B cell (primary cell): ENCODE results near the gene NET1. TPM values are rescaled to one million over a fixed set of nuclear protein-coding genes. Genes with fewer than 3 reads are reported as not detected.
A peak's percentile ranks its signal among the peaks of the same experiment; 100 is the strongest.

ENCODE experiments used
- ATAC-seq: fragments of 200-7000 bp; cut with Tn5 transposase; one replicate; pipeline ENCODE4 v1.10.0; 2021; ENCODE audit warnings: low read depth, mild to moderate bottlenecking, moderate number of reproducible peaks, moderate library complexity
- CTCF ChIA-PET: fragments of 350-600 bp; sonication (Branson Sonifier 250); formaldehyde crosslinking; loops from one replicate; lab custom pipeline; 2021; ENCODE audit warnings: antibody characterized with exemption, inconsistent platforms; lab: Charles Lee
- POLR2A ChIA-PET: fragments of 350-600 bp; sonication (Branson Sonifier 250); formaldehyde crosslinking; loops from one replicate; lab custom pipeline; 2021; ENCODE audit warnings: antibody characterized with exemption; lab: Charles Lee
- DNase-seq: peaks from one replicate; pipeline ENCODE4 v3.0.0; 2013
- H2AFZ ChIP-seq: 2 replicates; pipeline ENCODE4 v1.6.1; 2012; ENCODE audit warnings: mild to moderate bottlenecking, low read depth, low read length; ENCODE audit not compliant: insufficient read depth, poor library complexity, severe bottlenecking
- H3K27ac ChIP-seq, 2 donors: 1 replicate in 1 of 2; 2 replicates in 1 of 2; pipeline ENCODE4 v1.5.1; 2012 to 2013; ENCODE audit warnings: low read length in 2 of 2, mild to moderate bottlenecking in 2 of 2, moderate library complexity in 1 of 2
- H3K27me3 ChIP-seq, 4 experiments: fragments of 200-600 bp in 1 of 4; sonication (generic) in 1 of 4; replicated peaks in 1 of 4; 1 replicate in 2 of 4; 2 replicates in 2 of 4; pipeline versions ENCODE4 v1.6.1 to v1.7.0; 2013 to 2016; ENCODE audit warnings: low read length in 3 of 4, mild to moderate bottlenecking in 2 of 4, mixed read lengths in 1 of 4, moderate library complexity in 1 of 4; ENCODE audit not compliant: insufficient read depth in 4 of 4, control insufficient read depth in 3 of 4; ENCODE audit errors: control extremely low read depth in 1 of 4
- H3K36me3 ChIP-seq, 2 experiments: replicated peaks in 1 of 2; 1 replicate in 1 of 2; 2 replicates in 1 of 2; pipeline versions ENCODE4 v1.6.1 to v1.7.1; 2013; ENCODE audit warnings: low read length in 1 of 2; ENCODE audit not compliant: insufficient read depth in 2 of 2, control insufficient read depth in 1 of 2; ENCODE audit errors: control extremely low read depth in 1 of 2, extremely low read depth in 1 of 2
- H3K4me1 ChIP-seq, 2 donors: fragments of 200-600 bp in 1 of 2; sonication (generic) in 1 of 2; 1 replicate in 1 of 2; 2 replicates in 1 of 2; pipeline versions ENCODE4 v1.5.1 to v1.6.1; 2013 to 2017; ENCODE audit warnings: low read length in 2 of 2; ENCODE audit not compliant: control insufficient read depth in 2 of 2, insufficient read depth in 2 of 2
- H3K4me2 ChIP-seq: replicated peaks from 2 replicates; pipeline ENCODE3; 2012; ENCODE audit warnings: mild to moderate bottlenecking, low read depth, low read length; ENCODE audit not compliant: poor library complexity, severe bottlenecking
- H3K4me3 ChIP-seq, 5 experiments: fragments of 200-600 bp in 1 of 5; sonication (generic) in 1 of 5; 1 replicate in 3 of 5; 2 replicates in 2 of 5; pipeline versions ENCODE4 v1.5.1 to v1.7.0; 2011 to 2016; ENCODE audit warnings: low read length in 4 of 5, mild to moderate bottlenecking in 4 of 5, low read depth in 2 of 5, control low read depth in 1 of 5, moderate library complexity in 1 of 5; ENCODE audit not compliant: insufficient read depth in 1 of 5; ENCODE audit errors: control extremely low read depth in 1 of 5, extremely low read depth in 1 of 5
- H3K79me2 ChIP-seq: fragments of 200-600 bp; sonication (generic); one replicate; pipeline ENCODE4 v1.6.0; 2016; ENCODE audit warnings: low read length; ENCODE audit not compliant: control insufficient read depth, insufficient read depth
- H3K9ac ChIP-seq: fragments of 200-600 bp; sonication (generic); 2 replicates; pipeline ENCODE4 v1.6.1; 2017; ENCODE audit warnings: mild to moderate bottlenecking, low read length, moderate library complexity
- H3K9me3 ChIP-seq, 3 donors: one replicate each; pipeline versions ENCODE4 v1.6.1 to v1.7.1; 2013; ENCODE audit warnings: low read length in 2 of 3; ENCODE audit not compliant: control insufficient read depth in 2 of 3, insufficient read depth in 1 of 3; ENCODE audit errors: control extremely low read depth in 1 of 3
- H4K20me1 ChIP-seq: 2 replicates; pipeline ENCODE4 v1.6.0; 2012; ENCODE audit warnings: mild to moderate bottlenecking, low read length; ENCODE audit not compliant: insufficient read depth, control insufficient read depth, poor library complexity, severe bottlenecking
- H3K27ac Mint-ChIP-seq: one replicate; pipeline ENCODE4 v1.8.0; 2021; ENCODE audit warnings: mixed read lengths
- H3K27me3 Mint-ChIP-seq: one replicate; pipeline ENCODE4 v1.8.0; 2021; ENCODE audit warnings: mixed read lengths
- H3K4me1 Mint-ChIP-seq: one replicate; pipeline ENCODE4 v1.8.0; 2021; ENCODE audit warnings: mixed read lengths
- H3K4me3 Mint-ChIP-seq: one replicate; pipeline ENCODE4 v1.8.0; 2021; ENCODE audit warnings: mixed read lengths
- H3K9me3 Mint-ChIP-seq: one replicate; pipeline ENCODE4 v1.8.0; 2022; ENCODE audit warnings: mixed read lengths; ENCODE audit not compliant: insufficient read depth
- EZH2 ChIP-seq: IDR thresholded peaks from 2 replicates; pipeline ENCODE4 v1.6.1; 2012; ENCODE audit warnings: borderline replicate concordance, low read depth, mild to moderate bottlenecking, moderate library complexity, low read length; ENCODE audit not compliant: insufficient read depth, poor library complexity, severe bottlenecking
- WGBS: methylation state at CpG from one replicate; pipeline ENCODE4 v1.1.5; 2013; ENCODE audit warnings: missing lambda C conversion rate; ENCODE audit not compliant: insufficient coverage; 5-methylcytosine and 5-hydroxymethylcytosine counted together
- intact Hi-C: fragments of 100-400 bp; cut with micrococcal nuclease; formaldehyde crosslinking; loops from one replicate; pipeline ENCODE4 v1.10.0; 2022
- polyA plus RNA-seq: library from polyadenylated mRNA; depleted of rRNA; stranded (reverse); fragments of >200 nt; gene quantifications from 2 replicates; pipeline ENCODE4 v1.2.3, GENCODE V29; 2012
- total RNA-seq, 2 donors: library from RNA; stranded (reverse); fragments of 120-200 nt in 1 of 2; gene quantifications; 1 replicate in 1 of 2; 2 replicates in 1 of 2; pipeline versions ENCODE4 v1.2.3 to v1.2.4, GENCODE V29; 2013 to 2022
- TF ChIP-seq, protein P1 (sequence below): fragments of 200-600 bp; IDR thresholded peaks from one replicate; pipeline ENCODE4 v1.8.0; 2022; ENCODE audit warnings: antibody characterized with exemption, mild to moderate bottlenecking

Gene NET1
- total and polyA plus RNA-seq, 2 donors (not counting 1 experiment from before 2014, with no cell fraction given) = 3.5 to 6.4 TPM

DNA sequence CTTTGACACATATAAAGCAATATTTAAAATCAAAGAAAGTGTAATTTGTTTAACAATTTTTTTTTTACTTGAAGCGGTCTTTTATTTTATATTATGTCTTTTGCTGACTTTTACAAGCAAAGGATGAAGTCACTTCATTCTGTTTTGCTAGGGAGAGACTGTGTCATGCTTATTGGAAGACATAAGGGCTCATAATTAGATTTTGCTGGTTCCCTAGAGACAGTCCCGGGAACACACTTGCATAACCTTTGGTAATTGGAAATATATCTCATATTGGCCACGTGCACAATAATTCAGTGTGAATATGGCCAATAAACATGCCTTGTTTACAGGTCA lies 448 bp upstream of the NET1 start:
- peaks cover 0 to 16% (median 3%) of the 10 kb centered on the region in 4 experiments for H3K27me3 ChIP-seq
- H3K27ac ChIP-seq = no peak overlapping the region
- intact Hi-C loops = loop anchor here (2.0 kb wide), 1 partner anchor 35 kb away; no protein-coding TSS in a partner anchor
- H3K79me2 ChIP-seq = no peaks in the 10 kb centered on the region
- TF ChIP-seq, protein P1, sequence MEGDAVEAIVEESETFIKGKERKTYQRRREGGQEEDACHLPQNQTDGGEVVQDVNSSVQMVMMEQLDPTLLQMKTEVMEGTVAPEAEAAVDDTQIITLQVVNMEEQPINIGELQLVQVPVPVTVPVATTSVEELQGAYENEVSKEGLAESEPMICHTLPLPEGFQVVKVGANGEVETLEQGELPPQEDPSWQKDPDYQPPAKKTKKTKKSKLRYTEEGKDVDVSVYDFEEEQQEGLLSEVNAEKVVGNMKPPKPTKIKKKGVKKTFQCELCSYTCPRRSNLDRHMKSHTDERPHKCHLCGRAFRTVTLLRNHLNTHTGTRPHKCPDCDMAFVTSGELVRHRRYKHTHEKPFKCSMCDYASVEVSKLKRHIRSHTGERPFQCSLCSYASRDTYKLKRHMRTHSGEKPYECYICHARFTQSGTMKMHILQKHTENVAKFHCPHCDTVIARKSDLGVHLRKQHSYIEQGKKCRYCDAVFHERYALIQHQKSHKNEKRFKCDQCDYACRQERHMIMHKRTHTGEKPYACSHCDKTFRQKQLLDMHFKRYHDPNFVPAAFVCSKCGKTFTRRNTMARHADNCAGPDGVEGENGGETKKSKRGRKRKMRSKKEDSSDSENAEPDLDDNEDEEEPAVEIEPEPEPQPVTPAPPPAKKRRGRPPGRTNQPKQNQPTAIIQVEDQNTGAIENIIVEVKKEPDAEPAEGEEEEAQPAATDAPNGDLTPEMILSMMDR = no peak
- TF ChIP-seq EZH2 = no peak
- H2AFZ ChIP-seq = peak overlapping the region; percentile 90
- no peaks in the 10 kb centered on the region for H3K36me3 ChIP-seq
- DNase-seq (no peak), ATAC-seq (no peak)
- Mint-ChIP-seq H3K4me3 (peak overlapping the region; percentile 90), H3K27me3 (peaks cover 17% of the 10 kb centered on the region), H3K27ac (no peak overlapping the region), H3K9me3 (no peaks in the 10 kb centered on the region), H3K4me1 (peaks cover 4% of the 10 kb centered on the region)
- H3K9ac ChIP-seq = peak overlapping the region; percentile 77
- peak overlapping the region; percentile 93 for H3K4me2 ChIP-seq
- WGBS = no CpG with 5 or more reads among the region's 3 CpGs
- no peaks in the 10 kb centered on the region for H4K20me1 ChIP-seq
- CTCF ChIA-PET = interaction anchor here (1.0 kb wide), 1 partner anchor 21 kb away, joined by 5 read pairs; no protein-coding TSS in a partner anchor
- H3K4me1 ChIP-seq = peaks cover 8 to 9% of the 10 kb centered on the region in 2 donors
- POLR2A ChIA-PET = no interaction called here
- peak overlapping the region; percentile 51 to 78 (median 67) for H3K4me3 ChIP-seq
- peaks cover 0 to 4% (median 0%) of the 10 kb centered on the region in 3 donors for H3K9me3 ChIP-seq

DNA sequence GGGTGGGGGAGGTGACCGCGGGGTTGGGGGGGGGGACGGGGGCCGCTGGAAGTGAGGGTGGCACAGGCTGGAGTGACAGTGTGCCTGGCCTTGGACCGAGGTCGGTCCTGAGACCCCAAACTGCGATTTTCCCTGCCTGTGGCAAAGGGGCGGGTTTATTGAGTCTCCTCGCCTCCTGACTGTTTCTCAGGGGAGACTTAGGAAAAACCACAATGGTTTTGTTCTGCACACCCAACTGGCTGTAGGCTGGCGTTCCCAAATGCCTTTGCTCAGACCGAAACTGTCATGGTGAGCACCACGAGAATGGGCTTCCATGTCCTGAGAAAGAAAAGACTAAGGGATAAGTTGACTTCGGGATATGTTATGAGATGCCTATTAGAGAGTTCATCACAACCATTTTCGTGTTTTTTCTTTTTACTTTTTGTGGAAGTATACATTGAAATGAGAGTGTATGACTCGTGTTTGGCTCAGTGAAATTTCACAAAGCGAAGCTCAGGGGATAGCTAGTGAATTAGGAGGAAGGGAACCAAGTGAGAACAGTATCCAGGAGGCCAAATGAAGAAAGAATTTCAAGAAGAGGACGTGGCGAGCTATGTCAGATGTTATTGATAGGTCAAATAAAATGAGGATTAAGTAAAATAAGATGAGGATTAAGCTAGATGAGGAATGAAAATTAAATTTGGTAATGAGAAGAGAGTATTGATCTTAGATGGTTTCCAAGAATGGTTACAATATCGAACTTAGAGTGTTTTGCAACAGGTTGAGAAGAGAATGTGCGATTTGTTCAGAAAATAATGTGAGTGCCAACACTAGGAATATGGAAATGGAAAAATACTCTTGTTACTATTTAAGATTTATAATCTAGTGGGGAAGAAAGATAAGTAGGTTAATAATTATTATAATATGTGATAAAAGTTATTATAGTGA lies 918 bp downstream of the NET1 start:
- Mint-ChIP-seq H3K4me1 (peaks cover 4% of the 10 kb centered on the region), H3K4me3 (no peak overlapping the region), H3K9me3 (peaks cover 2% of the 10 kb centered on the region), H3K27ac (no peak overlapping the region), H3K27me3 (peaks cover 17% of the 10 kb centered on the region)
- DNase-seq = peak; percentile 24
- ATAC-seq = no peak
- peaks cover 0 to 16% (median 3%) of the 10 kb centered on the region in 4 experiments for H3K27me3 ChIP-seq
- WGBS = 27% methylated on average over 15 of the region's 20 CpGs
- intact Hi-C loops = loop anchor here (2.0 kb wide), 1 partner anchor 34 kb away; no protein-coding TSS in a partner anchor
- TF ChIP-seq, protein P1 = no peak
- no peak for TF ChIP-seq EZH2
- peak overlapping the region; percentile 51 to 70 (median 62) for H3K4me3 ChIP-seq
- H3K27ac ChIP-seq = no peak overlapping the region
- H4K20me1 ChIP-seq = no peaks in the 10 kb centered on the region
- H3K9me3 ChIP-seq = peaks cover 0 to 7% (median 1%) of the 10 kb centered on the region in 3 donors
- peak overlapping the region; percentile 61 for H3K9ac ChIP-seq
- H3K4me1 ChIP-seq = peaks cover 8 to 9% of the 10 kb centered on the region in 2 donors
- ChIA-PET CTCF (no interaction called here), POLR2A (interaction anchor here (0.5 to 0.6 kb wide), 2 partner anchors 14 to 278 kb away, joined by 3 read pairs; no protein-coding TSS in a partner anchor)
- peak overlapping the region; percentile 93 for H3K4me2 ChIP-seq
- H2AFZ ChIP-seq = peak overlapping the region; percentile 48
- H3K36me3 ChIP-seq = no peaks in the 10 kb centered on the region
- H3K79me2 ChIP-seq = no peaks in the 10 kb centered on the region
